Raji (cell line): ENCODE data around the gene KCNC1.

Source experiments
- POLR2A ChIP-seq: IDR thresholded peaks from 2 replicates; pipeline ENCODE4 v1.6.1; 2011; ENCODE audit warnings: low read depth, low read length, control low read depth; ENCODE audit not compliant: insufficient read depth

KCNC1 gene

DNA sequence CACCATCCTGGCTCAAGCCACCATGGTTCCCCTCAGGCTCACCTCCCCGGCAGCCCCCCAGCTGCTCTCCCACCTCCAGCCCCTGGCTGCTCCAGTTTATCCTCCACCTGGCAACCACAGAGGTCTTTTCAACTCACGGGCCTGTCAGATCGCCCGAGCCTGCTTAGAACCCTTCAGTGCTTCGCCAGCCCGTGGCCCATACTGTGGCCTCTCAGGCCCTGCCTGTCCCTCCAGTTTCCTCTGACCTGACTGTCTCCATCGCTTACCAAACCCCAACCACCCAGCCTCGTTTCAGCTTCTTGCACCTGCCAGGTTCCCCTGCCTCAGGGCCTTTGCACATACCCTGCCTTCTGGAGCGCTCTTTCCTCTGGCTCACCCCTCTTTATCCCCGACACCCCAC, 6.9 kb downstream of the KCNC1 start:
- TF ChIP-seq POLR2A: no peak

DNA sequence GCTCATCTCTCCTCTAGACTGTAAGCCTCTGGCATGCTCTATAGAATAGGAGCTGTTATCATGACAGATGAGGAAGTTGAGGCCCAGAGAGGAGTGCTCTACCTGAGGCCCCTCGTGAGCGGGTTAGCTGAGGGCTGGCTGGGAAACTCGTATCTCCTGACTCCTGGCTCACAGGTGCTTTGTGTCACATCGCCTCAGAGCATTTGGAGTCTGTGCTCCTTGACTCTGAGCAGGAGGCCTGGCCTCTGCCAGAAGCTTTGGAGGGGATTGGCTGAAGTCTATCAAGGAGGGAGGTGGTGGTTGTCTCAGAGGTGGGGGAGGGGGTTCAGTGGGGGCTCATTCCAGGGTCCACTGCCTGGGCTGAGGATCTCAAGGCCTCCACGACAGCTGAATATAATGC, 7.4 kb downstream of the KCNC1 start:
- TF ChIP-seq POLR2A: no peak

DNA sequence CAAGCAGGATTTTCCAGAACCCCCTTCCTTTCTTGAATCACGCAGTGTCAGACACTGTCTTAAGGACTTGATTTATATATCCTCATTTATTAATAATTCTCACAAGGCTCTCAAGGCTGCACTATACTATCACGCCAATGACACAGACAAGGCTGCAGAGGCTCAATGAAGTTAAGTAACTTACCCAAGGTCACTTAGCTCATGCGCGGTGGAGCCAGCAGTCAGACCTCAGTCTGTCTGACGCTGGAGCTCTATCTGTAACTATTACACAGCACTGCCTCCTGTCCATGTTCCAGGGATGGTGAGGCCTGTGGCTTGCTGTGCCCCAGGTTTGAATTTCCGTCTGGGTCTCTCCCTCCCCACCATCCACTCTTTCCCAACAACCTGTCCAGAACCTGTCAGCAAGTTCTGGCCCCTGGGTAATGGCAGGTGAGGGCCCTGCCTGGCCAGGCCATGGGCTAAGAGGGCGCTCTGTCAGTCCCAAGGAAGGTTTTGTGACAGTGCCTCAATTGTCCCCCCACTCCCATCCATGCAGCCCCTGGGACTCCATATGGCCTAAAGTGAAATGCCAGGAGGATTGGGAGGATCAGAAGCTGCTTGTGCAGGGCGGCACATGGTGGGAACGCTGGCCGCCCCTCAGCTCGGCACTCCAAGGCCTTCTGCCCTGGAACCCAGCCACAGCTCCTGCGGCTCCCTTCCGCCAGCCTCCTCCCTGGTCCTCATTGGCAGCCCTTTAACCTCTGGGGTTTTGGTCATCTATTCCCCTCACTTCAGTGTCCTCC, 8.6 kb downstream of the KCNC1 start:
- no peak for TF ChIP-seq POLR2A

DNA sequence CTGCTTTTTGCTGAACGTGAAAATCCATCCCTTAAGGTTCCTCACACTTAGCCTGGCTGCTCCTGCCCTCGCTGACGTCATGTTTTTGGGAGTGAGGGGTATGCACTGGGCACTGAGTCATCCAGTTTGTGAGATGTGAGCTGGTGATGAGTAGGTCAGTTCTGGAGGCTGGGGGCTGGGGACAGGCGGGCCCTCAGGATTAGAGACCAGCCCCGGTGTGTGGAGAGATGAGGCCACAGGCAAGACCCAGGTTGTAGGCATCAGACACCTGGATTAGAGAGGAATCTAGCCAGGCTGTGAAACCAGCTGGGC, 9.2 kb downstream of the KCNC1 start:
- no peak for TF ChIP-seq POLR2A

DNA sequence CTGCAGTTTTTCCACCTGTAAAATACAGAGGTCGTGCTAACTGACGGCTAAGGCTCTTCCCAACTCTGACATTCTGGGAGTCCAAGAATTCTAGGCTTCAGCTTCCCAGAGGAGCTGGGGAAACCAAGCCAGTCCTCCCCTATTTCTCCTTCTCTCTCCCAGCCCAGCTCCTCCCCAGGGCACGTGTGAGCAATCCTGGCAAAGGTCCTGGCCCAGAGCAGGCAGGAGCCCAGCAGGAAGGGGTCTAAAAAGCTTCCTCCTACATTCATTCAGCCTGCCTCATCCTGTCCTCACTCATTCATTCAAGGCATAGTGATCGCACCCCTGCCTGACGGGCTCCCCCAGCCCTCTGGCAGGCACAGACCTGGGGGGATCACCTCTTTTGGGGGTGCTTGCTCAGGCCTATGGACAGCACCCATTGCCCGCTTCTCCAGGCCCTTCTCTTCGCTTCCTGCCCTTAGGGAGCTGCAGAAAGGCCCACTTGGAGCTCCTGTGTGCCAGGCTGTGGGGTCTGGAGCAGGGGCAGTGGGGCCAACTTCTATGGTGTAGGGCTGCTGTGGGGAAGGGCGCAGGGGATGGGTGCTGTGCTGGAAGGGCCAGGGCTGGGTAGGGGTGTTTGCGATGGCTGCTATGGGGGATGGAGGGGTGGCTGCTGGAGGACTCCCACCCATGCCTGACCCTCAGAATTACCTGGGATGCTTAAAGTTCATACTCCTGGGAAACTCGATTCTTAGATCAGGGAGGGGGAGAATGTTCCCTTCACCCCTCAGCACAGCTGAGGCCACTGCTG, 9.8 kb downstream of the KCNC1 start:
- TF ChIP-seq POLR2A: no peak

DNA sequence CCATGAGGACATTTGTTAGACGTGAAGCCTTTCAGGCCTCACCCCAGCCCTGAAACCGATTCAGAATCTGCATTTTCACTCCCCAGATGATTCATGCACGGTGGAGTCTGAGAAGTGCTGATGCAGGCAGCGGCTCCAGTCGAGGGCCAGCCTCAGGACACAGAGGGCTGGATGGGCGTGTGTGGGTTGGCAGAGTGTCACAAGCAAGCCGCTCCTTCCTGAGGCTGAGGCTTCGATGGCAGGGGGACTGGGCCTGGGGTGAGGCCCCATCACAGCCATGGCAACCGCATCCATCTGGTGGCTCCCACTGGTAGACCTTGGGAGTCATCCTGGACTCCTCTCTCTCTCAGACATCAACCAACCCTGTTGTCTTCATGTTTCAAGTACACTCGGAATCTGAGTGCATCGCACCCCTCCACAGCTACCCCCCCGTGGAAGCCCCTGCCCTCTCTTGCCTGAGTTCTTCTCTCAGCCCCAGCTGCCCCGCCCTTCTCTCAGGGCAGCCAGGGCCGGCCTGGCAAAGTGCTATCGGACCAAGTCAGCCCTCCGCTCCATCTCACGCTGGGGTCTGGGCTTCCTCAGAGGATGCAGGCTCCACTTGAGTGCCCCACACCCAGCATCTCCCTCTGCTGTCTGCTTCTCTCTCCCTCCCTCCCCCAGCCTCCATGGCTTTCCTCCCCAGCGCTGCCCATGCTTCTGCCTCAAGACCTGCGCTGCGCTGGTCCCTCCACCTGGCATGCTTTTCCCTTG, 10.6 kb downstream of the KCNC1 start:
- TF ChIP-seq POLR2A: no peak

DNA sequence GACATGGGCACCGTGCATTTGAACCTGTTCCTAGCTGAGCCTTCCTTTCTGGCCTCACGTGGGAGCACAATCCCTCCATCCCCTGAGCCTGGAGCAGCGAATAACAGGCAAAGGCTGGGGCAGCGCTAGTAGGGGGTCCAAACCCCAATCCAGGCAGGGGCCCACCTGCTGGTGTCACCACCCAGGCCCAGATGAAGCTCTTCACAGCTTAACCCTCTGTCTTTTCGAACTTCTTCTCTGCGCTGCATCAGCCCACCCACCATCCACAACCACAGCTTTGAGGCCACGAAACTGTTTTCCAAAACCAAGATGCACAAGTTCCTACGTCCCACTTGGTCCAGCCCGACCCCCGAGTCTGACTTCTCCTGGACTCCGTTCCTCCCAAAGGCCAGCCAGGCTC, 11.5 kb downstream of the KCNC1 start:
- no peak for TF ChIP-seq POLR2A

DNA sequence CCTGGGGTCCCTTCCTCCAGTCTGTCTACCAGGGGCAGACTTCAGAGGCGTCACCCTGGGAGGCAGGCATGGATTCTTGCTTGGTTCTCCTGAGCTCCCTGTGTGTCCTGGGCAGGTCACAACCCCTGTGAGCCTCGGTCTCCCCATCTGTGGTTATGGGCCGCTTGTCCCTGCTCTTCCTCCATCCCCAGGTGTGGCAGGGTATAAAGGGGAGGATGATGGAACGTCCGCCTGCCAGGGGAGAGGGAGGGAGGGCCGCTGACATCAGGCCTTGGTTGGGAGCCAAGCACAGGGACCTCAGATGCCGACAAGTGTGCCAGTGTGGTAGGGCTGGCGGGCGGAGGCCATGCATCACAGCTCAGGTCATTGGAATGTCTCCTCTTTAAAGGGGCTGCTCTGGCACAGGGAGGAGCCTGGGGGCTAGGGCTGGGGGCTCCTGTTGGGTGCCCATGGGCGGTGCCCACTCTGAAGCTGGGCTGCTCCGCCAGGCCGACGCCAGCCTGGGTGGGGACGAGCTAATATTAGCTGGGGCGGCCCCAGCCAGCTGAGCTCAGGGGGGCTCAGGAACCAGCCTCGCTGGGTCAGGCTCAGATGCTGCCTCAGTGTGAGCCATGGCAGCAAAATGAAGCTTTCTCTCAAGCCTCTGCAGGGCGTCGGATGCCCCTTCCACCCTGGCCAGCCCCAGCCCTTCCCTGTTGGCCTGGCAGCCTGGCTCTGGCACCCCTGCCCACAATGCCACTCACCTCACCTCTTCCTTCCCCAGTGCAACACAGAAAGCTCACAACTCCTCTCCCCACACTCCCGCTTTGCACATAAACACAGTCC, 12.8 kb downstream of the KCNC1 start:
- TF ChIP-seq POLR2A: no peak

DNA sequence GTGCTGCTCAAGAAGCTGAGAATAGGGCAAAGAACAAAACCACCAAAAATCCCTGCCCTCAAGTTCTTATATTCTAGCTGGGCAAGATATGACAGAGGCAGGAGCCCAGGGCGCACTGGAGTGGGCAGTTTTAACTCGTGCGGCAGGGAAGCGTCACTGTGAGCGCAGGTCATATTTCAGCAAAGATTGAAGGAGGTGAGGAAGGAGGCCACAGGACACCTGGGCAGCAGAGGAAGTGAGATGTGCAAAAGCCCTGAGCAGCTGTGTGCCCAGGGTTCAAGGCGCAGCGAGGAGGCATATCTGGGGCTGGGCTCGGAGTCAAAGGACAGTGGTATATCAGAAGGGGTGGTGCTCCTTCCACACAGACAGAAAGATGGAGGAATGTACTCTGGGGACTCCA, 13.5 kb downstream of the KCNC1 start:
- no peak for TF ChIP-seq POLR2A

DNA sequence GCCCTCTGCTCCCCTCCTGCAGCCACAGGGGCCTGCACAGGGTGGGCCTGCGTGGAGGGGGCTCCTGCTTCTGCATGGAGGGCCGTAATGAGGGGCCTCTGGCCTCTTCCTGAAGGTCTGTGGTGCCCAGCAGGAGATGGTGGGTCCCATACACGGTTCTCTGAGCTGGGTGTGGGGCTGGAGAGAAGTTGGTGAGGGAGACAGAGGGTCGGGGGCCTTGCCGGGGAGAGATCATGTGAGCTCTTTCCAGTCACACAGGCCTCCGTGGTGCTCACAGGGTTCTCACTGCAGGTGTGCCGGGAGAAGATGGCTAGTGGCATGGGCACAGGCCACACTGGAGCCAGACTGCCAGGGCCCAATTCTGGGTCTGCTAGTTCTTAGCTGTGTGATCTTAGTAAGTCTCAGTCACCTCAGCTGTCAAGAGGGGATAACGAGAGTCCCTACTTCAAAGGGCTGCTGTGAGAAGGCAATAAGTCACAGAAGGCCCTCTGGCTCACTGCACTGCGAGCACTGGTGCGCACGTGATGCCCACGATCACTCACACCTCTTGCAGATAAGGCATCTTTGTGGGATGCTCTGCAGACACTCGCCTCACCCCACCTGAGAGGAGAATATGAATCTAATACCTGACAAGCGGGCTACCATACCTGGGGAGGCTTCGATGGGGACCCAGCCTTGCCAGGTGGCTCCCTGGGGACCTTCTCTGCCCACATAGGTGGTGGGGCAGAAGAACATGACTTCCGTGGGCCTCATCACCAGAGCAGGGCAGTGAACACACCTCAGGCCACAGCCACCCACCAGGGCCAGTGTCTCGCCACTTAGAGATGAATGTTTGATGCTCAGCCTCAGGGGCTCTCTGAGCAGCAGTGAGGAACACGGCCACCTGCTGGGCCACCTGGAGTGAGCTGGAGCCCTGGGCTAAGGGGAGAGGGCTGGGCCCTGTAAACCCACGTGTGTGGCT, 14.5 kb downstream of the KCNC1 start:
- TF ChIP-seq POLR2A: no peak

DNA sequence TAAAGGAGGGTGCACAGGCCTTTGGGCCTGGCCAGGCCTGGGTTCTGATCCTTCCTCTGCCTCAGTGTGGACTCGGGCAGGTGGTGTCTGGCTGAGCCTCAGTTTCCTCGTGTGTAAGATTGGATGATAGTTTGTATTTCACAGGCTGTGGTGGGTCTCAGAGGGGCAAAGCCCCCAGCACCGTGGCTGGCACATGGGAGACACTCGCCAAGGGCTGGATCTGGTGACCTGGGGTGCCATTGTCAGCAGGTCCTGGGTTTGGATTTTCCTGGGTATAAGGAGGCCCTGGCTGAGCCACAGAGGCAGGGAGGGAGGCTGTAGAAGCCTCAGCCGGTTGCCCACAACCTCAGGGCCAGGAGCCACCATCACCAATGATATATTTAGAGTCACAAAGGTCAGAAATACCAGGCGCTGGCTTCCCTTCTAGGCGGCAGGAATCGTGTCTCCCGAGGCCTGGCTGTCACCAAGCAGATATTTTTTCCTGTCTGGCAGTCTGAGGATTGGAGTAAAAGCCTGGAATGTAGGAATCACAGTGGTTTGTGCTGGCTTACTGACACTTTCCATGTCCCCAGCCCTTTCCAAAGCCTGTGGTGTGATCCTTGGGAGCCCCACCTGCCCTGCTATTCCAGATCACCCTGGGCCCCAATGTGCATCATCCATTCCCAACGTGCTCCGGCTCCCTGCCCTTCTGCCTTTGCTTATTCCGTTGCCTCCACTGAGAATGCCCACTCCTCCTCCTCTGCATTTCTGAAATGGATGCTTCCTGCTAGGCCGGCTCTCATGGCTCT, 15.6 kb downstream of the KCNC1 start:
- no peak for TF ChIP-seq POLR2A

DNA sequence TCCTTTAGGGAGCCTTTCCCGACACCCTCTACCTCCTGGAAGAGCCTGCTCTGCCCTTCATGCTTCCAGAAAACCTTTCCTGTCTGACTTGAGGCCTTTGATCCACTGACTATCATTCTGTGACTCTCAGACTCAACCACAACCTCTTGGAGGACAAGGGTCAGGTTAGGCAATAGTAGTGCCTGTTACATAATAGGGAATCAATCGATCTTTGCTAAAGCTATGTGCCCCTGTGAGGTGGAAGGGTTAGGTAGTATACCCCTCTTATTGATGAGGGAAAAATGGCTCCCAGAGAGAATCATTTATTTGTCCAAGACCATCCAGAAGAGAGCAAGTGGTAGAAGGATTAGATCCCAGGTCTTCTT, 16.2 kb downstream of the KCNC1 start:
- TF ChIP-seq POLR2A: no peak

DNA sequence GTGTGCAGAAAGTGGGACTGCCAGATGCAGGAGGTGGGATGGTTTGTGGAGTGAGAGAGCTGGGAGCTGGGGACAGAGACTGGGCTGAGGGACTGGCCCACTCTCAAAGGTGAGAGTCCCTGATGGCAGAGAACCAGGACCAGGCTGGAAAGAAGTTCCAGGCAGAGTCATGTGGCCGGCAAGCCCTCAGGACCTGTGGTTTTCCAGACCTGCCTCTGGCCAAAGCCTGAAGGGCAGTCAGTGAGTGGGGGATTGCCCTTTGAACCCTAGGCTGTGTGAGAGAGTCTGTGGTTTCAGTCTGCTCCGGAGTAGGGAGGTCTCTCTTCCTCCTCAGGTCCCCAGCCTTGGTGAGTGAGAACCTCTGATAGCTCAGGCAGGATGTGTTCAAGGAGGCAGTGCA, 17.0 kb downstream of the KCNC1 start:
- TF ChIP-seq POLR2A: no peak

DNA sequence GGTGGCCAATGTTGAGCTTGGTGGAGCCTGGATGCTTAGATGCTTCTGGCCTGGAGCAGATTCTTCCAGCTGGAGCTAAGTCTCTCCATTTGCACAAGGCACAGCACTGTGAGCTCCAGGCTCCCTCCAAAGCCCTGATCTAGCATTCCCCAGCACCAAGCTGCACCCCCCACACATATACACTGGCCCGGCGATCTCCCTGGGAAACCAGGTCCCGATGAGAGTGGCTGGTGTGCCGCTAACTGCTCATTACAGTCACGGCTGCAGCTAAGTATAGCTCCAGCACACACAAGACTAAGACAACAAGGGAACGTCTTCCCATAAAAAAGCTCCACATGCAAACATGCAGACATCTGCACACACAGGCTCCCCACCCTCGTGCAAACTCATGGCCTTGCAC, 17.6 kb downstream of the KCNC1 start:
- TF ChIP-seq POLR2A: no peak

DNA sequence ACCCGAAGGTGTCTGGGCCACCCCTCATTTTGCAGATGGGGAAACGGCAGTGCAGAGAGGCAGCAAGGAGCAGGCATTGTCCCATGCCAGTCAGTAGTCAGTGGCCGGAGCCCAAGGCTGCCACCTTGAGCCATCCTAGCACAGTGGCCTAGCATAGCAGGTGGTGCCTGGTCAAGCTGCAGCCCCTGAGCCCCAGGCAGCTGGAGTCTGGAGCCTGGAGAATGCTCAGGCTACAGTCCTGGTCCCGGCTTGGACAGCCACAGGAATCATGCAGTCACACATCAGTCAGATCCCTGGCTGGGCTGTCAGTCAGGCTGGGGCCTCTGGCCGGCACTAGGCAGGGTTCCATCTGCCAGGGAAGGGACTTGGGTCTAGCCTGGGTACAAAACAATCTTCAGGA, 18.6 kb downstream of the KCNC1 start:
- no peak for TF ChIP-seq POLR2A
